Right lung (tissue), 10 donors: ENCODE data around the gene MRLN. TPM values are rescaled to one million over a fixed set of nuclear protein-coding genes. Genes with fewer than 3 reads are reported as not detected.
"Not testable (repeated sequence)": the region's sequence is repeated elsewhere in the genome, so short reads cannot be mapped to it uniquely, and the experiment has no call there.

Experiments
- DNase-seq, 2 donors: peaks; one replicate each; pipeline ENCODE4 v3.0.0-alpha.2; 2013
- long read RNA-seq, 8 donors: transcript quantifications; one replicate each; lab custom pipeline, GENCODE V29; 2026
- polyA plus RNA-seq, 5 donors: library from polyadenylated mRNA; unstranded; fragments of 120-200 nt; gene quantifications; one replicate each; pipeline versions ENCODE4 v1.2.1 to v1.2.3, GENCODE V29; 2013; ENCODE audit warnings: inconsistent platforms in 1 of 5, low replicate concordance in 1 of 5; ENCODE audit not compliant: insufficient read length in 5 of 5, insufficient read depth in 1 of 5

Gene MRLN
- polyA plus RNA-seq: 1 to 10 TPM in 3 of 5 donors, under 1 TPM in 2; 0.74 to 7.5 (median 1.1) TPM
- long read RNA-seq, donor 1, partial matches to known transcripts: 0 of 2 reads
- long read RNA-seq, donor 1, other reads (novel, unspliced or antisense): 0 of 2 reads
- long read RNA-seq, donor 2, partial matches to known transcripts: 0 of 1 reads
- long read RNA-seq, donor 2, other reads (novel, unspliced or antisense): 0 of 1 reads
- long read RNA-seq, donor 3, partial matches to known transcripts: 0 of 2 reads
- long read RNA-seq, donor 3, other reads (novel, unspliced or antisense): 0 of 2 reads
- long read RNA-seq, donor 4, partial matches to known transcripts: 0 of 1 reads
- long read RNA-seq, donor 4, other reads (novel, unspliced or antisense): 0 of 1 reads
- long read RNA-seq, donor 5: 0 reads
- long read RNA-seq, donor 6, partial matches to known transcripts: 0 of 2 reads
- long read RNA-seq, donor 6, other reads (novel, unspliced or antisense): 0 of 2 reads
- long read RNA-seq, donor 7, partial matches to known transcripts: 0 of 4 reads
- long read RNA-seq, donor 7, other reads (novel, unspliced or antisense): 0 of 4 reads
- long read RNA-seq, donor 8: 0 reads

DNA sequence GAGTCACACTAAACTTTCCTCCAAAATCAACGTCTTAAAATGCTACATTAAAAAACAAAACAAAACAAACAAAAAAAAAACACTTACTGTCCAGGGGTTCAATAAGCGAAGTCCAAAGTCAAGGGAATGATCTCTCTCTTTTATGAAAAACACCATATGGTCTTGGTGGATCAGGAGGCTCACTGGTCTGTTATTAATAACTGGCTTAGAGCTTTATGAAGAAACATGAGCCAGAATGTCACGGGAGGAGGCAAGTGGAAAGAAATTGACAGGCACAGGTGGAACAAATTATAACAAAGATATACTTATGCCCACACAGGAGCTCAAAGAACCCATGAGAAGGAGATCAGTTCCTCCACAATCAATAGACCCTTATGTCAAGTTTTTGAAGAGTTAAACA lies at the start of gene MRLN:
Gene MRLN, minus strand, starts transcription at position 189 of the 400 bp plus-strand sequence.
- DNase-seq: no peak

GRCh38 chr10:59801171-59801570 lies 47.9 kb upstream of the MRLN start:
- no peak for DNase-seq

- no peak for DNase-seq
Observed at GRCh38 chr10:59799421-59799820, 46.2 kb upstream of the MRLN start.

GRCh38 chr10:59793919-59794318 lies 40.7 kb upstream of the MRLN start:
- no peak for DNase-seq

DNA sequence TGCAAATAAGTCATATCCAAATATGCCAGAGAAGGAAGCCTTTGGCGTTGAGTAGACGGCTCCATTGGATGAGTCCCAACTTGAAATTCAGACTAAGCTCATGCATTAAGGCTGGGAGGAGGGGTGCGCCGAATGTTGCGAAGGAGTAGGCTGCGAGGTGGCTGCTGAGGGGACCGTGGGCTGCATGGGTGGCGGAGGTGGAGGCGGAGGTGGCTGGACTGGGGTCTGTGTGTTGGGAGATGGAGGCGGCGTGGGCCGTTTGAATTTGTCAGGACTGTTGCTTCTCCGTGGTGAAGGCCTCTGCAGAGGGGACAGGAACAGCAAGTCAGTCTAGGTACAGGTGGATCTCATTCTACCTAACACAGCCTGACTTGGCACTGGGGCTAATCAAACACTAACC lies 39.6 kb upstream of the MRLN start:
- no peak for DNase-seq

DNA sequence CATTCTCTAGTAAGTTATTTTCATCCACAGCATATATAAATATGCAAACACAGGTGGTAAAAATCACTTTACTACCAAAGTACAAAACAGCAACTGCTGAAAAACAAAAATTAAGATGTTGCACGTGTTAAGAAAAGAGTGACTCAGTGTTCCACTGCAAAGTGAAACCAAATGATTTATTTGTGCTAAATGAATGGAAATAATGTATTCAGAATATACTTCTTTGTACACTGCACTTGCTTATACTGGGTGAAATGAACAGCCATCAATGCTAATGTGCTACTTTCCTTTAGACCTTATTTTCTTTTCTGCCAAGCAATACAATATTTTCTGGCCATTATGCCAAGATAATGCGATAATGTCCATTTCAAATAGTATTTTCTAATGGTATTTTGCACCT lies 38.3 kb upstream of the MRLN start:
- no peak for DNase-seq

- not testable (repeated sequence) for DNase-seq
Observed at GRCh38 chr10:59790080-59790479, 36.8 kb upstream of the MRLN start.

DNA sequence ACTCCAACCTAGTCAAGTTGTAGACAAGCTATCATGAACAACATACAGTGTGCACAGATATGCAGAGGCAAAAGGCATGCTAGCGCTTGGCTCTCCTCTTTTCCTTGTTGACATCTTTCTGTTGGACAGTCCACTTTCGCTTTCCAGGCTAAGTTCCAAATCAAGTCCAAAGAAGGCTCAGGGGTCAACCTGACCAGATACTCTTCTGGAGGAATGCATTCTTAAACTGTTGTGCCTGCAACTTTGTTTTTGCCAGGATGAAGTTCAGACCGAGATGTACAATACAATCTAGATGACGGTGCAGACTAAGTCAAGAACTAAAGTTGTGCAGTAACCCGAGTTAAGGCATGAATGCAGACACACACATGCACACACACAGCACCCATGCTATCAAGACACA lies 35.7 kb upstream of the MRLN start:
- DNase-seq: not testable (repeated sequence)

DNA sequence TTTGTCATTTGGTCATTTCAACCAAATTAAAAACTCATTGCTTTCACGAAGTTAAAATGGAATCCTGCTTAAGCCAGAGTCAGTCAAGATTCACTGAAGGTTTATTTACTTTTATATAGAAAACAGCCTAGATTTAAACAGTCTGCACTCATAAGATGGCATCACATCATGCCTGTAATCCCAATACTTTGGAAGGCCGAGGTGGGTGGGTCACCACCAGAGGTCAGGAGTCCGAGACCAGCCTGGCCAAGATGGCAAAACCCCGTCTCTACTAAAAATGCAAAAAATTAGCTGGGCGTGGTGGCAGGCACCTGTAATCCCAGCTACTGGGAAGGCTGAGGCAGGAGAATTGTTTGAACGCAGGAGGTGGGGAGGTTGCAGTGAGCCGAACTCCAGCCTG lies 33.8 kb upstream of the MRLN start:
- not testable (repeated sequence) for DNase-seq

- DNase-seq: not testable (repeated sequence)
Observed at GRCh38 chr10:59785476-59785875, 32.2 kb upstream of the MRLN start.

GRCh38 chr10:59781511-59781910 lies 28.3 kb upstream of the MRLN start:
- no peak for DNase-seq

DNA sequence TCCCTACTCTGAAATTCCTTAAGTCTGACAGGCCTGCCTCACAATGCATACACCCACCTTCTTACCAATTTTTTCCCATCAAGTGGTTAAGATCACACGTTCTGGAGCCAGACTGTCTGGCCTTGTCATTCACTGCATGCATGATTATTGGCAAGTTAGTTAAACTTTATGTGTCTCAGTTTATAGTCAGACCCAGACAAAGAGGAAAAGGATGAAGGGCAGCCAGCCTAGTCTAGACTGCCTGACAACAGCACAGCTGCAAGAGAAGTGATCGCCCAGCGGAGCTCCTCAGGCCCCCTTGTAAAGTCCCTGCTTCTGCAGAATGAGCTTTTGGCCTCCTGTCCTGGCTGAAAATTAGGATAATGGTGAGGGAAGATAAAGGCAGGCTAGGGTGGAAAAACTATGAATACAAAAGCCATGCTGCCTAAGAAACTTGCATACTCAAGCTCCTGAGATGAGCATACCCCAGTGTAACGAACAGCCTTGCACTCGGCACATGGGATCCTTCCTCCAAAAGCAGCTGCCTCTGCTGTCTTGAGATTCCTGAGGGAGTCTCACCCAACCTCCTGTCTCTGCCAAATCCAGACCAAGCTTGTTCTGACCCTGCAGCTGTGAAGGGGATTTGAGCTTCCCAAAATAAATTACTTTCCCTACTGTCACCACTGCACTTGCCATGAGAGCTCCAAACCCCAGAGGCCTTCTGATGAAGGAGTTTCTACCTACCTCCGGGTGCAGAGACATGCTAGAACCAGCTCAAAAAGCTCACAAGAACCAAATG lies 26.7 kb upstream of the MRLN start:
- DNase-seq: no peak

DNA sequence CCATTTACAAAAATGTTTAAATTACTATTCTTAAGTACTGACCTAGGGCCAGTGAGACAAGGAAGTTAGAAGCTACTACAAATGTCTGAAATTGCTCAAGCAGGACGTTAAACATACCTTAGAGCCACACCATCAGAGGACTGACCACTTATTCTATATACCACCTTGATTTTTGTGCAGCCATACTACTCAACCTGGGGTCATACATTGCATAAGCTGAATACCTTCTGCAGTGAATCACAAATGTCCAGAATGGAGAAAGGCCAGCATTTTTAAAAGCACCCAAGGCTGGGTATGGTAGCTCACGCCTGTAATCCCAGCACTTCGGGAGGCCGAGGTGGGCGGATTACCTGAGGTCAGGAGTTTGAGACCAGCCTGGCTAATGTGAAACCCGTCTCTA lies 21.2 kb upstream of the MRLN start:
- no peak for DNase-seq

DNA sequence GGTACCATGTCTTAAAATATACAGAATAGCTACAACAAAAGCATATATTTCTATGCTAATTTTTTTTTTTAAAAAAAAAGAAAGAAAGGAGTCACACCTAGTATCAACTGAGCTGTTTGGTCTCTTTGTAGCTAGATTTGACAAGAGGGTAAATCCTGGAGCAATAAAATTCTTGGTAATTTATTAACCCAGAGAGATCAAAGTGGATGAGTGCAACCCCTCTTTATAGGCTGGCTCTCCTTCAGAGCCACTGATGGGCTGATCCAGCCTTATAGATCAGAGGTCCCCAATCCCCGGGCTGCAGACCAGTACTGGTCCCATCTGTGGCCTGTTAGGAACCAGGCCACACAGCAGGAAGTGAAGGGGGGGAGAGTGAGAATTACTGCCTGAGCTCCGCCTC lies 19.8 kb upstream of the MRLN start:
- no peak for DNase-seq

DNA sequence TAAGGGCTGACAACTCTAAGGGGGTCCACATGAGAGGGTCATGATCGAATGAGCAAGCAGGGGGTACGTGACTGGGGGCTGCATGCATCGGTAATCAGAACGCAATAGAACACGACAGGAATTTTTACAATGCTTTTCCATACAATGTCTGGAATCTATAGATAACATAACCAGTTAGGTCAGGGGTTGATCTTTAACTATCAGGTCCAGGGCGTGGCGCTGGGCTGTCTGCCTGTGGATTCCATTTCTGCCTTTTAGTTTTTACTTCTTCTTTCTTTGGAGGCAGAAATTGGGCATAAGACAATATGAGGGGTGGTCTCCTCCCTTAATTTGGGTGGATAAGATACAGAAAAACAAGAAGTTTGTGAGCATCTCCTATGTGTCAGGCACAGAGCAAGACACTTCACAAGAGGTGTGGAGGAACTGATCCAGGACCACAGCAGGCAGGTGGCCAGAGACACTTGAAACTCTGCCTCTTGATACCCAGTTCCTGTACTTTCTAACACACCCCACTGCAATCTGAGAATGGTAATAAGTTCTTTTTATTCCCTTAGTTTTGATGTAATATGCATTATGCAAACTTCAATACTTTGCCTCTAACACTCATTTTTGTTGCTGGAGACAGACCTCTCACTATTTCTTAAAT lies 18.0 kb upstream of the MRLN start:
- no peak for DNase-seq

- no peak for DNase-seq
Observed at GRCh38 chr10:59770689-59771088, 17.4 kb upstream of the MRLN start.

DNA sequence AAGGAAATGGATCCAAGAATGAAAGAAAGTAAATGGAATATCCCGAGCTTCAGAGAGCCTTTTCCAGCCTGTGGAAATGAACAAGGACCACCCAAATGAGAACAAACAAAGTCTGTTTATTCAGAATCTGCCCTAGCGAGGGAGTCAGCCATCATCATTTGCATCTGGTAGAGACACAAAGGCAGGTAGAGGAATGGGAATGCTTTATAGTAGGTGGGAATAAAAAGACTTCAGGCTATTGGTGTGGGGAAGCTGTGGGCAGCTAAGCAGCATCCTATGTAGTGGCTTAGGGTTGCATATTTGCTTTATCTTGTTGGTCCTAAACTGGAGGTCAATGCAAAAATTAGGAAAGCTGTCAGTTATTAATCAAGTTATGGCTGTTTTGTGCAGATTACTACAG lies 9.2 kb upstream of the MRLN start:
- DNase-seq: no peak

GRCh38 chr10:59757966-59758365 lies 4.7 kb upstream of the MRLN start:
- DNase-seq: no peak

- no peak for DNase-seq
Observed at GRCh38 chr10:59754951-59755350, 1.7 kb upstream of the MRLN start.

GRCh38 chr10:59752278-59752940 lies 846 bp downstream of the MRLN start:
- DNase-seq: no peak

- no peak for DNase-seq
Observed at GRCh38 chr10:59750155-59750945, 2.9 kb downstream of the MRLN start.
